ENCODE measurements around the gene STARD3NL. TPM values are rescaled to one million over a fixed set of nuclear protein-coding genes. Genes with fewer than 3 reads are reported as not detected.

Gene STARD3NL
- total RNA-seq, 4 donors from 2014 or later = 4.1 to 22.1 (median 17.9) TPM

GRCh38 chr7:38195804-38196595 lies 18.0 kb downstream of the STARD3NL start:
- intact Hi-C loops (cut with DNase I) = no loop called here
- Histone ChIP-seq H3K36me3 (no peaks in the 10 kb centered on the region), H3K27ac (no peak overlapping the region), H3K4me3 (no peak overlapping the region), H3K4me1 (peaks cover 0 to 50% (median 27%) of the 10 kb centered on the region in 3 donors), H3K9me3 (peaks cover 0 to 10% (median 4%) of the 10 kb centered on the region in 3 donors), H3K27me3 (no peaks in the 10 kb centered on the region)
- no peak for DNase-seq
- 74 to 78% methylated on average over 4 of the region's 4 CpGs for WGBS, 2 donors
- TF ChIP-seq POLR2A (IDR thresholded peaks at IDR 0.05) = no peak

GRCh38 chr7:38198366-38198765 lies 20.3 kb downstream of the STARD3NL start:
- no peak overlapping the region for H3K27ac ChIP-seq
- H3K4me3 ChIP-seq = no peak overlapping the region
- peaks cover 0 to 50% (median 27%) of the 10 kb centered on the region in 3 donors for H3K4me1 ChIP-seq
- H3K9me3 ChIP-seq = no peaks in the 10 kb centered on the region
- no peak for TF ChIP-seq CTCF (IDR thresholded peaks at IDR 0.05)
- no peak for TF ChIP-seq POLR2A (IDR thresholded peaks at IDR 0.05)
- H3K27me3 ChIP-seq = no peaks in the 10 kb centered on the region
- DNase-seq = no peak
- intact Hi-C loops (cut with DNase I) = no loop called here
- peaks cover 0 to 7% (median 0%) of the 10 kb centered on the region in 3 donors for H3K36me3 ChIP-seq

- no peaks in the 10 kb centered on the region for H3K9me3 ChIP-seq
- intact Hi-C loops (cut with DNase I) = no loop called here
- DNase-seq = no peak
- TF ChIP-seq CTCF (IDR thresholded peaks at IDR 0.05) (no peak), POLR2A (IDR thresholded peaks at IDR 0.05) (no peak)
- H3K36me3 ChIP-seq = peaks cover 0 to 7% (median 0%) of the 10 kb centered on the region in 3 donors
- H3K27ac ChIP-seq = no peak overlapping the region
- H3K4me3 ChIP-seq = no peak overlapping the region
- WGBS, 2 donors = 44 to 65% methylated on average over 2 of the region's 2 CpGs
- no peaks in the 10 kb centered on the region for H3K27me3 ChIP-seq
- H3K4me1 ChIP-seq = peaks cover 0 to 50% (median 27%) of the 10 kb centered on the region in 3 donors
These were observed 21.1 kb downstream of the STARD3NL start for GRCh38 chr7:38199154-38199553.

GRCh38 chr7:38199782-38200181 lies 21.7 kb downstream of the STARD3NL start:
- Histone ChIP-seq H3K36me3 (peaks cover 0 to 7% (median 0%) of the 10 kb centered on the region in 3 donors), H3K27me3 (no peaks in the 10 kb centered on the region), H3K4me1 (peaks cover 0 to 50% (median 27%) of the 10 kb centered on the region in 3 donors), H3K4me3 (no peak overlapping the region), H3K27ac (no peak overlapping the region), H3K9me3 (no peaks in the 10 kb centered on the region)
- TF ChIP-seq CTCF (IDR thresholded peaks at IDR 0.05) (no peak), POLR2A (IDR thresholded peaks at IDR 0.05) (no peak)
- 42 to 50% methylated on average over 2 of the region's 2 CpGs for WGBS, 2 donors
- DNase-seq = no peak
- intact Hi-C loops (cut with DNase I) = no loop called here

- H3K27me3 ChIP-seq = no peaks in the 10 kb centered on the region
- no peak for DNase-seq
- intact Hi-C loops (cut with DNase I) = no loop called here
- TF ChIP-seq POLR2A (IDR thresholded peaks at IDR 0.05) (no peak), CTCF (IDR thresholded peaks at IDR 0.05) (no peak)
- H3K4me1 ChIP-seq = no peaks in the 10 kb centered on the region
- no peaks in the 10 kb centered on the region for H3K9me3 ChIP-seq
- H3K36me3 ChIP-seq = peaks cover 0 to 23% (median 0%) of the 10 kb centered on the region in 3 donors
- H3K27ac ChIP-seq = no peak overlapping the region
- no peak overlapping the region for H3K4me3 ChIP-seq
- 69 to 70% methylated on average over 5 of the region's 5 CpGs for WGBS, 2 donors
These were observed 28.0 kb downstream of the STARD3NL start for GRCh38 chr7:38206071-38206470.

Data from esophagus squamous epithelium (tissue), 5 donors.